NCI-H526 treated with DMSO at 0.1 percent for 48 hours (cell line): Measurements from ENCODE around the gene C1orf198.
A peak's percentile ranks its signal among the peaks of the same experiment; 100 is the strongest.

Experiments
- DNase-seq: peaks from one replicate; lab custom pipeline; 2025; lab: John Stamatoyannopoulos, UW

Gene C1orf198

DNA sequence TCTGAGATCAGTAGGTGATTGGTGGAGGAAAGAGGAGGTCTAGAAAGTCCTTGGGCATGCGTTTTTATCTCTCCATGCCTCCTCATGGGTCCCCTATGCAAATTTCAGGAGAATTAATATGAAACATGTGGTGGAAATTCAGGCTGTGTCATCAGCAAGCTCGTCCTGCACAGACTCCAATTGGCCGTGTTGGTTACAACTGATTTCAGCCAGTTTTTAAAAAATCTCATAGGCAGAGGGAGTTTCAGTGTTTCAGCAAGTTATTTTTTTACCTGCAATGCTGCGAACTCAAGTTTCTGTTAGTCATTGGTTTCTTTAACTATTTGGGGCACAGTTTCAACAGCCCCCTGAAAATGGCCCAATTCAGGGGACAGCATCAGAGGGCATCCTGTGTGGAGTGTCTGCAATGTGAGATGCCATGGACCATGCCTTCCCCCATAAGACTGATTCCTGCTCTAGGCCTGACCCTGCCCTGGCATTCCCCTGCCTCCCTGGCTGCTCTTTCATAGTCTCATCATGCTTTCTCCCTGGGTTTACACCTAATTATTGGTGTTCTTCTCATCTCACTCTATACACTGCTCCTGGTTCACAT is 59.9 kb downstream of the C1orf198 start:
- DNase-seq, result no peak

DNA sequence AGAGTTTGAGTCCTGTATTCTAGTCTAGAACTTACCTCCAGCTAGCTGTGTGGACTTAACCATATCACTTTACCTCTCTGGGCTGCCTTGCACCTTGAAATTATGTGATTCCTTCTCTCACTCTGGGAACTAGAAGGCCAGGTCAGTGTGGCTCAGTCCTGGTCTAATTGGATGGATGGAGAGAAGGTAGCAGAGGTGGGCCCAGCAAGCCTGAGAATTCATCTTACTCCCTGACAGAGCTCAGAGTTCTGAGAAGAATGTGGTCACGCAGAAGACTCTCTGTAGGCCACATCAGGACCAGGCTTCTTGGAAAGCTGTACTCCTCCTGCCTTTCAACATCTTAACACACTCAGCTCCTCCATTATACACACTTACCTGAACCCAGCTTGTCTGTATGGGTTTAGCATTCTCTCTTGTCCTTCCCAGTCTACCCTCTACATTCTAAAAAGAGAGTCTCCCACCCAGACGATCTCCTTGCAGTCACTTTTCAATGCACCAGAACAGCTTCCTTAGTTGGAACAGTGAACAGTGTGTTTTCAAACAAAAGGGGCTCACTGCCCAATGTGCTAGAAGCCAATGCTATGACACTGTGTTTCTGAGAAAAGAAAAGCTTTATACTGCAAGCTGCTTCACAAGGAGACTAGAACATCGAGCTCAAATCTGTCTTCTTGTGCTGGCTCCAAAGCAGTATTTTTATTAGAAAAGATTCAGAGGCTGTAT is 60.6 kb downstream of the C1orf198 start:
- DNase-seq, result no peak

GRCh38 chr1:230807029-230807428 is 61.3 kb downstream of the C1orf198 start:
- no peak for DNase-seq

- no peak for DNase-seq
Measured at GRCh38 chr1:230806552-230806951, 61.8 kb downstream of the C1orf198 start.

GRCh38 chr1:230804396-230804795 is 63.9 kb downstream of the C1orf198 start:
- DNase-seq, result no peak

GRCh38 chr1:230800891-230801840 is 67.2 kb downstream of the C1orf198 start:
- DNase-seq, result no peak

DNA sequence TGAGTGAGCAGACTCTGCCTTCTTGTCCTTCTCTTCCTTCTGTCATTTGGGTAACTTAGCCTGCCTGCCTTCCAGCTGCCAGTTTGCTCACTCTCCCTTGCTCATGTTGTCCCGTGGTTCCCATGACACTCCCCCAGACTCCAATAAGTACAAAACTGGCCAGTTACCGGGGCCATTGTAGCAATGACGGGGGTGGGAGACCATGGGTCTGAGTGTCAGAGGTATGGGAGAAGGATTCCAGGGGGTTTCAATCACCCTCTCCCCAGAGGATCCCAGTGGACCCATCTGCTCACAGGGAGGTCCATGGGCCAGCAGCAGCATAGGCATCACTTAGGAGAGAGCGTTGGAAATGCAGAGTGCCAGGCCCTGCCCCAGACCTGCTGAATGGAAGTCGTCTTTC is 69.8 kb downstream of the C1orf198 start:
- no peak for DNase-seq

DNA sequence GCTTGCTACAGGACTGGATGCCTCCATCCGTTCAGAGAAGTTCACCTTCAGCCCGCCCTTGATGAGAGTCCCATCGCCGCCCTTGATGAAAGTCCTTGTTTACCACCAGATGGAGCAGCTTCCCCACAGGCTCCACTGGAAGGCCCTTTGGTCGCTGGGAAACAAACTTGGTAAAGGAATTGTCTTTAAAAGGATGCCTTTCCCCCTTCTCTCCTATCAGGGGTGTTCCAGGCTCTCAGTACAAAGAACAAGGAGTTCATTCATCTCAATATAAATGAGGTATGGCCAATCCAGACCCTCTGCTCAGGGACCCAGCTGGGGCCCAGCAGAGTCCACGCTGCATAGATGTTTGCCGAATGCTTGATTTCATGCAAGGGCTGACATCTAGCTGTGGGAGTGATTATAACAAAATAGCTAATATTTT is 70.4 kb downstream of the C1orf198 start:
- DNase-seq, result peak; percentile 20

DNA sequence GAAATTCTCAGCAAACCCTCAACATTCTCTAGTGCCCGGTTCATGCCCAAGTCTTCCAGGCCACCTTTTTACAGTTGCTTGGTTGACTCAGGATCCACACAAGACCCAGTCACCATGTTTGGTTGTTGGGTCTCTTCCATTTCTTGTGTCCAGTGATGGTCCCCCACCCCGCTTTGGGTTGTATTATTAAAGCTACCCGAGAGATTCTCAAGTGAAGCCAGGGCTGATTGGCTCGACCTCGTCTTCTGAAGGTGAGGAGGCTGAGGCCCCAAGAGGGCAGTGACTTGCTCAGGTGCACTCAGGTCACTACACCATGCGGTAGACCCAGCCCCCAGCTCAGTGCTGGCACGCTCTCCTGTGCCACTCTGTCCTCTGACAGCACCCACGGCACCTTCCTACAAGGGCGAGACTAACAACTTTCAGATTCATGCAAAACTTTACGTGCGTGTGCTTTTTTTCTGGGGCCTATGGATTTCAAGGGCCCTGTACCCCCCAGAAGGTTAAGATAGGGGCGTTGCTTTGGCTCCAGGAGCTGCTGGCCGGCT is 70.9 kb downstream of the C1orf198 start:
- no peak for DNase-seq

DNA sequence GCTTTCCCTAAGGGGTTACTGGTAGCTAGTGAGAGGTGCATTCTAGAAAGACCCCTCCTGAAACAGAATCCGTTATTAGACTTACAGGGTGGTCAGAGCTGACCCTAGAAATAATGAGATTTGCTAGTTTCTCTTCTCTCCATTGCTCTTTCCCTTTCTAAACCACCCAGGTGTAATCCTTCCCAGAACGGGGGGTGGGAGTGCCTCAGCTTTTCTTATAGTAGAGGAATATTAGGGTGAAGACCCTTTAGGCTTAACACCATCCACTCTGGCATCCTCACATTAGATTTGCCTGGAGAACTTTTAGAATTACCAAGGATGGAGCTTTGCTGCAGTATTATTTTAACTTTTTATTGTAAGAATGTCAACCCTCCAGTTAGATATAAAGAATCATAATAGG is 71.7 kb downstream of the C1orf198 start:
- no peak for DNase-seq

DNA sequence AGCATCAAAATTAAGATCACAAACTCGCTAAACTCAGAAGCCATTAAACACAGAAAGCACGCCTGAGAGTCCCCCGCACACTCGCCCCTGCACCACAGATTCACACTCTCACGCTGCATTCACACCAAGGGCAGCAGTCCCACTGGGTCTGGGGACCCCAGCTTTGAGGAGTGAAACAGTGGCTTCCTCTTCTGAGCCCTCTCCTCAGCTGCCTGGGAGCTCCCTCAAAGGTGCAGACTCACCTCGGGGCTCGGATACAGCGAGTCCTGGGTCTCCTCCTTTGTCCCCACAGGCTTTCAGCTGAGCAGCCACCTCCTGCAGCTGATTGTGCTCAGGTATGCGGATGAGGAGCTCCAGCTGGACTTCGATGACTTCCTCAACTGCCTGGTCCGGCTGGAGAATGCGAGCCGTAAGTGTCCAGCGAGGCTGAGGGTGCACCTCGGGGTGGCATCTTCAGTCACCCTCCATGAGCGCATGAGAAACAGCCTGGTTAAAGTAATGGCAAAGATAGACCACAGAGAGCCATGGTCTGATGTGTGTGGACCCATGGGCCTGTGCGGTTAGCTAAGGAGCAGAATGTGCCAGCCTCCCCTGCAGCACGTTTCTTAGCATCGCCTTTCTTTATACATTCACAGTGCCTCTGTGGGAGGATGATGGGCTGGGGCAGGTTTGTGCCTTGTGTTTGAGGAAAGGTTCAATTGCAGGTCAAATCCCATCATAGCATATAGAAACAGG is 73.3 kb downstream of the C1orf198 start:
- no peak for DNase-seq

DNA sequence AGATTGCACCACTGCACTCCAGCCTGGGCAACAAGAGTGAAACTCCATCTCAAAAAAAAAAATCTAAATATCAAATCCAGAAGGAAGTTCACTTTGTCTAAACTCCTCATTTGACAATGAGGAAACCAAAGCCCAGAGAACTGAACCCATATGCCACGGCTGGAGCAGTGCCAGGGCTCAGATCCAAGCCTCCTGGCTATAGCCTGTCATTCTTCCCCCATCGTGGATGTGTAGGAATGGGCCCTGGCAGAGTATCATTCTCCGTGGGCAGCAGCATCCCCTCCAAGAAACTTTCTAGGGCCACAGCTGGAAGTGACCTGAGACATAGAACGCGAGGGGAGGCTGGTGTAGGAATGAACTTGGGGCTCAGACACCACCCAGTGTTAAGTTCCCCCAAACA is 73.9 kb downstream of the C1orf198 start:
- DNase-seq, result no peak

DNA sequence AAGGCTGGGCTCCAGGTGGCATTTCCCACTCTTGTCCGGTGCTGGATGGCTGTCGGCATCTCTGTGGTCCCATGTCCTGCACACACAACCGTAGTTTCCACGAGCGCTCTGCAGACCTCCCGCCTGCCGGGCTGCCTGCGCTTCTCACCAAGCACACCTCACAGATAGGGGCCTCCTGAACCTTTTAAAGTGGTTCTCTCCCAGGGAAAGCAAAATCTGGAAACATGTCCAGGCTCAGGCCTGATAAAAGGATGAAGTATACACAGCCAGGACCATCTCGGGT is 74.9 kb downstream of the C1orf198 start:
- DNase-seq, result no peak

GRCh38 chr1:230792691-230793462 is 75.4 kb downstream of the C1orf198 start:
- DNase-seq, result no peak

GRCh38 chr1:230791986-230792564 is 76.2 kb downstream of the C1orf198 start:
- no peak for DNase-seq

GRCh38 chr1:230790026-230790425 is 78.3 kb downstream of the C1orf198 start:
- no peak for DNase-seq

GRCh38 chr1:230788561-230789275 is 79.6 kb downstream of the C1orf198 start:
- DNase-seq, result no peak

DNA sequence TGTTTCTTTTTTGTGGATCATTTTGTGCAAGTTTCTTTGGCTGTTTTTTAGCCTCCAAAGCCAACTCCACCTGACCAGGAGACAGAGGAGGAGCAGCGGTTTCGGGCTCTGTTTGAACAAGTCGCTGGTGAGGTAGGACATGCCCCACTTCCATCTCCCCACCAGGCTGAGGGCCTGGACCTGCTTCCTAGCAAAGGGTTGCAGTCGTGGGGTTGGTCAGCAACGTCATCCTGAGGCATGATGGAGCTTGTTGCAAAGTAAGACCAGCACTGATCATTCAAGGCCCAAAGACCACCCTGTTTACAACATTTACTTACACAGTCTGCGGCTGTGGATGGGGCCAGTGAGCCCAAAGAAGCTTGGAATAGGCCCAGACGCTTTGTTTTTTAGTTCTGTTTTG is 80.8 kb downstream of the C1orf198 start:
- DNase-seq, result no peak
